ENCODE measurements around the gene AVPI1. TPM values are rescaled to one million over a fixed set of nuclear protein-coding genes. Genes with fewer than 3 reads are reported as not detected.
A peak's percentile ranks its signal among the peaks of the same experiment; 100 is the strongest.

AVPI1 gene
- total and polyA plus RNA-seq, 8 donors: 2.3 to 38.2 (median 19.6) TPM

DNA sequence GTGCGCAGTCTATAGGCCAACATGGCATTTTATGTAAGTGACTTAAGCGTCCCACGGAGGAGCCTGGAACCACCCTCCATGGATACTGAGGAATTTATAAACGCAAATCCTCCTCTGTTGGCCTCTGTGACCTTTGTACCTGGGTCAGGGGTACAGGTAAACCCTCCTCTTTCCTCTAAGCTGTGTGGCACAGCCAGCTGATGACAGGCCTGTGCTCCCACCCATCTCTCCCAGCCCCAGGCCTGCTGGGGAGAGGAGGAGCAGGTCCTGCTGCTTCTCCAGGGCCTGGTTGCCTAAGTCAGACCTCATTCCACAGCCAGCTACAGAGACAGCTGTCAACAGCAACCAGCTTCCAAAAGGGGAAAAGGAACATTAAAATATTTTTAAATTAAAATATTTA lies 5.0 kb downstream of the AVPI1 start:
- no peak for TF ChIP-seq POLR2AphosphoS5 (IDR thresholded peaks at IDR 0.05)
- TF ChIP-seq, protein P1, sequence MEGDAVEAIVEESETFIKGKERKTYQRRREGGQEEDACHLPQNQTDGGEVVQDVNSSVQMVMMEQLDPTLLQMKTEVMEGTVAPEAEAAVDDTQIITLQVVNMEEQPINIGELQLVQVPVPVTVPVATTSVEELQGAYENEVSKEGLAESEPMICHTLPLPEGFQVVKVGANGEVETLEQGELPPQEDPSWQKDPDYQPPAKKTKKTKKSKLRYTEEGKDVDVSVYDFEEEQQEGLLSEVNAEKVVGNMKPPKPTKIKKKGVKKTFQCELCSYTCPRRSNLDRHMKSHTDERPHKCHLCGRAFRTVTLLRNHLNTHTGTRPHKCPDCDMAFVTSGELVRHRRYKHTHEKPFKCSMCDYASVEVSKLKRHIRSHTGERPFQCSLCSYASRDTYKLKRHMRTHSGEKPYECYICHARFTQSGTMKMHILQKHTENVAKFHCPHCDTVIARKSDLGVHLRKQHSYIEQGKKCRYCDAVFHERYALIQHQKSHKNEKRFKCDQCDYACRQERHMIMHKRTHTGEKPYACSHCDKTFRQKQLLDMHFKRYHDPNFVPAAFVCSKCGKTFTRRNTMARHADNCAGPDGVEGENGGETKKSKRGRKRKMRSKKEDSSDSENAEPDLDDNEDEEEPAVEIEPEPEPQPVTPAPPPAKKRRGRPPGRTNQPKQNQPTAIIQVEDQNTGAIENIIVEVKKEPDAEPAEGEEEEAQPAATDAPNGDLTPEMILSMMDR (IDR thresholded peaks at IDR 0.05): no peak
- no peak for TF ChIP-seq EP300 (IDR thresholded peaks at IDR 0.05)
- TF ChIP-seq POLR2A (IDR thresholded peaks at IDR 0.05): no peak
- DNase-seq: no peak
- WGBS, 5 donors: 68 to 73% (median 70%) methylated on average over 4 of the region's 4 CpGs
- Histone ChIP-seq H3K27me3 (no peaks in the 10 kb centered on the region), H3K4me1 (peaks cover 26 to 67% (median 47%) of the 10 kb centered on the region in 4 donors), H3K4me3 (peak overlapping the region in 1 of 4 donors; percentile 67), H3K27ac (peak overlapping the region in 1 of 5 donors; percentile 97), H3K9me3 (no peaks in the 10 kb centered on the region), H3K36me3 (peaks cover 23 to 31% (median 26%) of the 10 kb centered on the region in 4 donors)
- intact Hi-C loops (cut with DNase I; ENCODE audit: low total_unique reads): no loop called here

DNA sequence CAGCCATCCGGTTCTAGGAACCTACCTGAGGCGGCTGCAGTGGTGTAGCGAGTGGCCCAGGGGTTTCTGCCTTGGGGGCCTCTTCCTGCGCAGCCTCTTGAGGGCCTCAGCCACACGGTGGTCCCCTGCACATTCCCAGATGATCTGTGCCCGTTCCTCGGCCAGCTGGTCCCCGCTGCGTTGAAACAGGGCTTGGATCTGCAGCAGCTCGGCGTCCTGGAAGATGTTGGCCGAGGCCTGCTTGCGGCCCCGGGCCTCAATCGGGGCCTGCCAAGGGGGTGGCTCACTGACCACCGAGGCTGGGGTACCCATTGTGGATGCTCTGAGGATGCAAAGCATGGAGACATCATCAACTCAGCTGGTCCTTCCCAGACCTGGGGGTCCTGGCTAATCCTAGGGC lies 7.4 kb downstream of the AVPI1 start:
- Histone ChIP-seq H3K9me3 (no peaks in the 10 kb centered on the region), H3K4me1 (peaks cover 22 to 51% (median 32%) of the 10 kb centered on the region in 4 donors), H3K27me3 (no peaks in the 10 kb centered on the region), H3K4me3 (no peak overlapping the region), H3K27ac (no peak overlapping the region), H3K36me3 (peaks cover 36 to 56% (median 51%) of the 10 kb centered on the region in 4 donors)
- no peak for DNase-seq
- WGBS, 5 donors: 89 to 96% (median 94%) methylated on average over 9 to 16 of the region's 16 CpGs
- intact Hi-C loops (cut with DNase I; ENCODE audit: low total_unique reads): loop anchor here (5.0 kb wide), 1 partner anchor 53 kb away; no protein-coding TSS in a partner anchor
- TF ChIP-seq POLR2A (IDR thresholded peaks at IDR 0.05) (no peak), POLR2AphosphoS5 (IDR thresholded peaks at IDR 0.05) (no peak), EP300 (IDR thresholded peaks at IDR 0.05) (no peak)
- TF ChIP-seq, protein P1 (IDR thresholded peaks at IDR 0.05): no peak

DNA sequence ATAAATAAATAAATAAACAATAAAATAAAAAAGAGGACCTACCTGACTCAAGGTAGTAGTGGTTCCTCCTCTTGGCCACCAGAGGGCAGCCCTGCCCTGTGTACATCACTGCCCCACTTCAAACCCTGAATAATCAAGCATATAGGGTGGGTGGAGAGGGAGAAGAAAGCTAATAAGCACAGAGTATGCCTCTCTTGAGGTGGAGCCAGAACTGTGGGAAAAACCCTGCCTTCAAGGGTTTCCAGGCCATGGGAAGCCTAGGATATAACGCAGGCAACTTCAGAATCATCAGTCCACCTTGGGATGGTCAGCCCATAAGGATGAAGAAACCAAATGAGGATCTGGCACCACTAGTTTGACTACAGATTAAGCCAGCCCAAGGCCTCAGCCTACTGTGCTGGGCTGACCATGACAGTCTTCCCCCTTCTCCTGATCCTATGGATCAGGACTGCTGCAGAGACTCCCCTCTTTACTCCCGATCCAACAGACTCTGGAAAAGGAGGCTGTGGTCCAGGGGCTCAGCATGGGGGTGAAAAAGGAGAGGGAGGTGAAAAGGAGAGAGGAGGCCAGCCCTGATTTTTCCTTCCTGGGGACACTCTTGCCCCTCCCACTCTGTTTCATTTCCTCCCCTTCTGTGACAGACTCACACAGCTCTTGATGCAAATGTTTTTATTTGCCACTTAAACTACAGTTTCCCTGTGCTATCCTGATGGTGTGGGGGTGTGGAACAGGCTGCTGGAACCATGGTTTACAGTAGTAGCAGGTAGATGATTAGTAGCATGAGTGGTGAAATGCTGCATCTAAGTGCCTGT lies 10.1 kb downstream of the AVPI1 start:
- peak overlapping the region in 2 of 5 donors; percentile 18 to 26 for H3K27ac ChIP-seq
- peaks cover under 1 to 30% (median 11%) of the 10 kb centered on the region in 4 donors for H3K4me1 ChIP-seq
- intact Hi-C loops (cut with DNase I; ENCODE audit: low total_unique reads): loop anchor here (5.0 kb wide), 1 partner anchor 55 kb away; no protein-coding TSS in a partner anchor
- no peaks in the 10 kb centered on the region for H3K27me3 ChIP-seq
- peak; percentile 41 to 78 for DNase-seq
- no peak overlapping the region for H3K4me3 ChIP-seq
- TF ChIP-seq POLR2AphosphoS5 (IDR thresholded peaks at IDR 0.05) (peak in 1 of 3 donors; percentile 26), POLR2A (IDR thresholded peaks at IDR 0.05) (no peak), EP300 (IDR thresholded peaks at IDR 0.05) (no peak)
- TF ChIP-seq, protein P1 (IDR thresholded peaks at IDR 0.05): peak in 5 of 7 experiments; percentile 80 to 90 (median 84)
- H3K9me3 ChIP-seq: no peaks in the 10 kb centered on the region
- peaks cover 49 to 77% (median 73%) of the 10 kb centered on the region in 4 donors for H3K36me3 ChIP-seq
- 84 to 97% (median 93%) methylated on average over 2 of the region's 2 CpGs for WGBS, 5 donors

DNA sequence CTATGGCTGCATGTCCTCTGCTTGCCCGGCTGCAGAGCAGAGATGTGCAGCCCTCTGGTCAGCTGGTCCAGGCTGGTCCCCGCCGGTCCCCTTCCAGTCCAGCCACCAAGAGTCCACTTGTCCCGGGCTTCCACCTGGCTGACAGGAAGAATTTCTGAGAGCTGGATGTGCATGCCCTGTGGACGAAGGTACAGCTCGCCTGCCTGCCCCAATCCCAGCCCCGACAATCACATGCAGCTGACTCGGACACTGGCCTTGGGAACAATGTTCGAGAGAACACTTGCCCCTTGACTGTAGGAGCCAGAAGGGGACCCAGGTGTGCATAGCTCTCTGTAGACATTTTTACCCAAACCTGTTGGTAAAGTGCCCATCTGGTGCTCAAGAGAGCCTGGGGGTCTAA lies 11.8 kb downstream of the AVPI1 start:
- Histone ChIP-seq H3K4me3 (no peak overlapping the region), H3K27me3 (no peaks in the 10 kb centered on the region), H3K27ac (no peak overlapping the region), H3K9me3 (no peaks in the 10 kb centered on the region), H3K36me3 (peaks cover 49 to 93% (median 90%) of the 10 kb centered on the region in 4 donors), H3K4me1 (peaks cover 0 to 15% (median 8%) of the 10 kb centered on the region in 4 donors)
- no peak for TF ChIP-seq POLR2AphosphoS5 (IDR thresholded peaks at IDR 0.05)
- TF ChIP-seq, protein P1 (IDR thresholded peaks at IDR 0.05): no peak
- TF ChIP-seq POLR2A (IDR thresholded peaks at IDR 0.05): no peak
- TF ChIP-seq EP300 (IDR thresholded peaks at IDR 0.05): no peak
- DNase-seq: no peak
- intact Hi-C loops (cut with DNase I; ENCODE audit: low total_unique reads): loop anchor here (5.0 kb wide), 1 partner anchor 57 kb away; no protein-coding TSS in a partner anchor
- whole genome bisulfite sequencing, 5 donors: 85 to 92% (median 91%) methylated on average over 9 of the region's 9 CpGs
